SH-SY5Y (cell line): Measurements from ENCODE around the gene C3orf62.

ENCODE experiments used
- GATA2 ChIP-seq: IDR thresholded peaks from 2 replicates; pipeline ENCODE4 v1.6.1; 2011; ENCODE audit warnings: mild to moderate bottlenecking, low read depth, low read length
- GATA3 ChIP-seq: IDR thresholded peaks from 2 replicates; pipeline ENCODE4 v1.6.1; 2011; ENCODE audit warnings: low read depth, mild to moderate bottlenecking, low read length, moderate library complexity

Gene C3orf62

DNA sequence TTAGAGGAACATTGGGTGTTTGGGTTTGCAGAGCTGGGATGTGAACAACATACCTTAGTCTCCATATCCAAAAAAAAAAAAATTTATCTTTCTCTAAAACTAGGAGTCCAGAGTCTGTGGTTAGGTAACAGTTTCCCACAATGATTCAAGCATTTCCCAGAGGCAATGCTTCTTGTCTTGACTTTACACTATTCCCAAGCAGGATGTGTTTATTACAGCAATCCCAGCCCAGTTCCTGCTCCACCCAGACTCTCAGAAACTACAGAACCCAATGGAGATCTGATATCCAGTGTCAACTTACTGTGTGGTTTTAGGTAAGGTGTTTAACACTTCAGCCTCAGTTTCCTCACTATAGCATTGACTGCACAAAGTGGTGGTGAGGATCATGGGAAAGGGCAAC lies 2.3 kb upstream of the C3orf62 start:
- no peak for TF ChIP-seq GATA3

- no peak for TF ChIP-seq GATA3
- TF ChIP-seq GATA2, result no peak
Measured at GRCh38 chr3:49278548-49278947, 1.5 kb upstream of the C3orf62 start.

DNA sequence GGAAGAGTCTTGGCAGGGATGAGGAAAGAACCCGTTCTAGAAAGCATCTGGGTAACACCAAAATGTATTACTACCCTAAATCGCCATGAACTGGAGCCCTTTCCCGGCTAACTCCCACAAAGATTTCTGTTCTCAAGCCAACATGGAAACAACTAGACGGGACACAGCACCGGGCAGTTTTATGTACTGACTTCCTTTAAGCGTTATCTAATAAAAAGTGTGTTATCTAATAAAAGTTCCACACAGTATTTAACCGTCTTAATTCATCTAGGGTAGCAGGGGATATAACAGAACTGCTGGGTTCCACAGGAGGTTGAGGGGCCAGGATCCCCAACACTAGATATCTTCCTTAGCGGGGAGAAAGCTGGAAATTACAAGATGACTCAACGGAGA lies 347 bp upstream of the C3orf62 start:
- TF ChIP-seq GATA3 (no peak), GATA2 (no peak)

GRCh38 chr3:49273825-49274532 lies 3.1 kb downstream of the C3orf62 start:
- TF ChIP-seq GATA3 (no peak), GATA2 (no peak)

DNA sequence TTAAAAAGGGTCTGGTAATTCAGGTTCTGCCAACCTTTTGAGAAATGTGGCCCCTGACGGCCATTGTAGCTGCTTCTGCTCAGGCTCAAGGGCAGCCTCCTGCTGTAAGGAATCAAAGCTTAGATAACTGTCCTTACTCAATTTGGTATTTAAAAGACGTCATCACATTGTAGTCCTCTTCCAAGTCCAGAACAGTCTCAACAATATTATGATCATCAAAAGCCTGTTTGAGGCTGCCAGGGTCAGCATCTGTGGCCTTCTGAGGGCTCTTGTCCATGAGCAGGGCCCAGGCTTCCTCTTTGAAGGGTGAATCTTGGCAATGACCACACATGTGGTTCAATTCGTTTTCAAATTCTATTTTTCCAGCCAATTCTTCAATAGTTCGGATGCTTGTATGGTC lies 6.0 kb downstream of the C3orf62 start:
- TF ChIP-seq GATA3 (no peak), GATA2 (no peak)

GRCh38 chr3:49270156-49270500 lies 6.9 kb downstream of the C3orf62 start:
- TF ChIP-seq GATA3 (no peak), GATA2 (no peak)

GRCh38 chr3:49269443-49270155 lies 7.4 kb downstream of the C3orf62 start:
- TF ChIP-seq GATA2 (no peak), GATA3 (no peak)

DNA sequence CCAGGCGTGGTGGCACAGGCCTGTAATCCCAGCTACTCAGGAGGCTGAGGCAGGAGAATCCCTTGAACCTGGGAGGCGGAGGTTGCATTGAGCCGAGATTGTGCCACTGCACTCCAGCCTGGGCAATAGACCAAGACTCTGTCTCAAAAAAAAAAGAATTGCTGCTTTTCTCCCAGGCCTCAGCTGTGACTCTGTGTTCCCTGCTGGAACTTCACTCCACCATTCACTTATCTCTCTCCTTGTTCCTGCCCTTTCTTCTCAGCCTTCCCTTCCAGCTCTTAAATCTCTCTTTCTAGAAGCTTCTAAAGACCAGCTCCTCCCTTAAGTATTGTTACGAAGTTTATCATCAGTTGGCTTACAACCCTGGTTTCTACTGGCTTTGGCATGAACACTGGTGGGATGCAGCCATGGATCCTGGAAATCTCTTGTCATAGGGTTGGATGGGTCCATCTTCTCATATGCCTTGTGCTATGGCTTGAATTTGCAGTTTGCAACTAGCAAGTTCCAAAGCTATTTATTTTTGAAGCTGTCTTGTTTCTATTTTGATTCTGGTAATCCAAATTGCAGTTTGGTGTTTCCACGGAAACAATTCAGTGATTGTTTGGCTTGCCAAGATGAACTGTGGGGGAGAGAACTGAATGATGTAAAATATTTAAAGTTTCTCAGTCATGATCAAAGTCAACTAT lies 10.5 kb downstream of the C3orf62 start:
- TF ChIP-seq GATA2 (no peak), GATA3 (no peak)

GRCh38 chr3:49265661-49266386 lies 11.2 kb downstream of the C3orf62 start:
- TF ChIP-seq GATA2, result no peak
- TF ChIP-seq GATA3, result no peak

DNA sequence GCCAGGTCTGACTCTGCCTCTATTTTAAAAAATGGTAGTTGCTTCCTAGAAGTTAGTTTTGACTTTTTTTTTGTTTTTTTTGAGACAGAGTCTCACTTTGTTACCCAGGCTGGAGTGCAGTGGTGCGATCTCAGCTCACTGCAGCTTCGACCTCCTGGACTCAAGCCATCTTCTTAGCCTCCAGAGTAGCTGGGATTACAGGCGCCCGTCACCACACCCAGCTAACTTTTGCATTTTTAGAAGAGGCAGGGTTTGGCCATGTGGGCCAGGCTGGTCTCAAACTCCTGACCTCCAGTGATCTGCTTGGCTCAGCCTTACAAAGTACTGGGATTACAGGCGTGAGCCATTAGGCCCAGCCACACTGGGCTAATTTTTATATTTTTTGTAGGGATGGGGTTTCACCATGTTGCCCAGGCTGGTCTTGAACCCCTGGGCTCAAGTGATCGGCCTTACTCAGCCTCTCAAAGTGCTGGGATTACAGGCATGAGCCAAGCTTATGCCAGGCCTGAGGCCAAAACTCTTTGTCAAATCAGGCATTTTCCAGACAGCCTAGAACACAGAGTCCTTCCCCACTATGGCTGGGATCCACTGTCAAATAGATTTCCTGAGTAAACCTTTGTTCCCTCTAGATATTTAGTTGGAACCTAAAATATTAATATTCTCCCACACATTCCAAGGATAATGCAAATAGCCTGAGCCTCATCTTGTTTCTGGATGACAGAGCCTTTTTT lies 13.7 kb downstream of the C3orf62 start:
- TF ChIP-seq GATA3 (no peak), GATA2 (no peak)

- TF ChIP-seq GATA3 (no peak), GATA2 (no peak)
Measured at GRCh38 chr3:49260806-49261324, 16.2 kb downstream of the C3orf62 start.

- no peak for TF ChIP-seq GATA2
- TF ChIP-seq GATA3, result no peak
Measured at GRCh38 chr3:49257187-49257586, 19.8 kb downstream of the C3orf62 start.

GRCh38 chr3:49255718-49256511 lies 21.1 kb downstream of the C3orf62 start:
- TF ChIP-seq GATA3 (no peak), GATA2 (no peak)

GRCh38 chr3:49255112-49255511 lies 21.9 kb downstream of the C3orf62 start:
- TF ChIP-seq GATA2 (no peak), GATA3 (no peak)
